ENCODE data around the gene CPN2.

The CPN2 gene

GRCh38 chr3:194382196-194382891 lies 31.2 kb upstream of the CPN2 start:
- H3K4me3 ChIP-seq (ENCODE audit: low read length in 2 of 2) = no peak overlapping the region
- H3K9me3 ChIP-seq (ENCODE audit: control insufficient read depth in 2 of 2, low read length in 2 of 2) = no peaks in the 10 kb centered on the region
- H3K27me3 ChIP-seq (ENCODE audit: control insufficient read depth in 2 of 2, insufficient read depth in 2 of 2, low read length in 2 of 2) = no peaks in the 10 kb centered on the region
- no peaks in the 10 kb centered on the region for H3K36me3 ChIP-seq (ENCODE audit: control insufficient read depth in 2 of 2, insufficient read depth in 2 of 2, low read length in 2 of 2)
- no peak overlapping the region for H3K27ac ChIP-seq (ENCODE audit: low read depth in 2 of 2, low read length in 2 of 2)
- no peaks in the 10 kb centered on the region for H3K4me1 ChIP-seq (ENCODE audit: control insufficient read depth in 2 of 2, insufficient read depth in 2 of 2, low read length in 2 of 2)
- H3K9ac ChIP-seq (ENCODE audit: low read depth in 1 of 2, low read length in 2 of 2) = no peak overlapping the region

DNA sequence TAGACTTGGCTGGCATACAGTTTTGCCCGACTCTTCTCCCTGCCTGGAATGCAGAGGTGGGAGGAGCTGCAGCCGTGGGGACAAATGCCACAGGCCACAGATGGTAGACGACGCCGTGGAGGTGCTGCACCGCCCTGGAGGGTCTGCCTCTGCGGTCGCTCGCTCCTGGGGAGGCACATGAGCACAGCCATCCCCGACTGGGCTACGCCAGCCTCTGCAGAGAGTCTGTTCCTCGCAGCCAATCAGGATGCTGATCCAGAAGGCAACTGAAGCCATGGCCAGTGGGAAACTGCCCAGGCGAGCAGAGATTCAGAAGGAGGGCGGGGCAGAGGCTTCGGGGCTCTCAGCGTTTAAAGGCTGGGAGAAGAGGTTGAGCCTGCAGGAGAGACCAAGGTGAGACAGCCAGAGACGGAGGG lies 30.3 kb upstream of the CPN2 start:
- Histone ChIP-seq H3K4me3 (ENCODE audit: low read length in 2 of 2) (no peak overlapping the region), H3K36me3 (ENCODE audit: control insufficient read depth in 2 of 2, insufficient read depth in 2 of 2, low read length in 2 of 2) (no peaks in the 10 kb centered on the region), H3K9ac (ENCODE audit: low read depth in 1 of 2, low read length in 2 of 2) (no peak overlapping the region), H3K27me3 (ENCODE audit: control insufficient read depth in 2 of 2, insufficient read depth in 2 of 2, low read length in 2 of 2) (no peaks in the 10 kb centered on the region), H3K4me1 (ENCODE audit: control insufficient read depth in 2 of 2, insufficient read depth in 2 of 2, low read length in 2 of 2) (no peaks in the 10 kb centered on the region), H3K9me3 (ENCODE audit: control insufficient read depth in 2 of 2, low read length in 2 of 2) (no peaks in the 10 kb centered on the region), H3K27ac (ENCODE audit: low read depth in 2 of 2, low read length in 2 of 2) (no peak overlapping the region)

GRCh38 chr3:194380326-194380725 lies 29.2 kb upstream of the CPN2 start:
- Histone ChIP-seq H3K36me3 (ENCODE audit: control insufficient read depth in 2 of 2, insufficient read depth in 2 of 2, low read length in 2 of 2) (no peaks in the 10 kb centered on the region), H3K4me1 (ENCODE audit: control insufficient read depth in 2 of 2, insufficient read depth in 2 of 2, low read length in 2 of 2) (no peaks in the 10 kb centered on the region), H3K27me3 (ENCODE audit: control insufficient read depth in 2 of 2, insufficient read depth in 2 of 2, low read length in 2 of 2) (no peaks in the 10 kb centered on the region), H3K9ac (ENCODE audit: low read depth in 1 of 2, low read length in 2 of 2) (no peak overlapping the region), H3K4me3 (ENCODE audit: low read length in 2 of 2) (no peak overlapping the region), H3K27ac (ENCODE audit: low read depth in 2 of 2, low read length in 2 of 2) (no peak overlapping the region), H3K9me3 (ENCODE audit: control insufficient read depth in 2 of 2, low read length in 2 of 2) (no peaks in the 10 kb centered on the region)

DNA sequence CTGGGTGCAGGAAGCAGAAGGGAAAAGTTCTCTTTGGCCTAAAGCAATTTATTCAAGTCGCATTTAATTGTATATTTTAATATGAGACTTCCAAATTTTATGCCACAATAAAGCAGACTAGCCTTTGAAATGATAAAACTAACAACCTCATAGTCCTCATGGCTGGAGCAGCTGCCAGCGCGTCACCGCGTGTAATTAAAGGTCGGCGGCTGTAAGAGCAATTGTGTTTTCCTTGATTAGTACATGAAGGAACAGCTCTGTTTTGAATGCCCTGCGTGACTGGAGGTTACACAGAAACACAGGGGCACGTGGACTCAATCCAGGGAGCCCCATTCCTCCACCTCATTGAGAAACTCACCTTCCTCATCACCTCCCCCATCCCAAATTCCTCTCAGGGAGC lies 28.5 kb upstream of the CPN2 start:
- no peaks in the 10 kb centered on the region for H3K4me1 ChIP-seq (ENCODE audit: control insufficient read depth in 2 of 2, insufficient read depth in 2 of 2, low read length in 2 of 2)
- no peak overlapping the region for H3K9ac ChIP-seq (ENCODE audit: low read depth in 1 of 2, low read length in 2 of 2)
- no peaks in the 10 kb centered on the region for H3K9me3 ChIP-seq (ENCODE audit: control insufficient read depth in 2 of 2, low read length in 2 of 2)
- no peak overlapping the region for H3K4me3 ChIP-seq (ENCODE audit: low read length in 2 of 2)
- H3K27me3 ChIP-seq (ENCODE audit: control insufficient read depth in 2 of 2, insufficient read depth in 2 of 2, low read length in 2 of 2) = no peaks in the 10 kb centered on the region
- H3K36me3 ChIP-seq (ENCODE audit: control insufficient read depth in 2 of 2, insufficient read depth in 2 of 2, low read length in 2 of 2) = no peaks in the 10 kb centered on the region
- H3K27ac ChIP-seq (ENCODE audit: low read depth in 2 of 2, low read length in 2 of 2) = no peak overlapping the region

- Histone ChIP-seq H3K4me1 (ENCODE audit: control insufficient read depth in 2 of 2, insufficient read depth in 2 of 2, low read length in 2 of 2) (no peaks in the 10 kb centered on the region), H3K4me3 (ENCODE audit: low read length in 2 of 2) (no peak overlapping the region), H3K27me3 (ENCODE audit: control insufficient read depth in 2 of 2, insufficient read depth in 2 of 2, low read length in 2 of 2) (no peaks in the 10 kb centered on the region), H3K9ac (ENCODE audit: low read depth in 1 of 2, low read length in 2 of 2) (no peak overlapping the region), H3K27ac (ENCODE audit: low read depth in 2 of 2, low read length in 2 of 2) (no peak overlapping the region), H3K9me3 (ENCODE audit: control insufficient read depth in 2 of 2, low read length in 2 of 2) (no peaks in the 10 kb centered on the region), H3K36me3 (ENCODE audit: control insufficient read depth in 2 of 2, insufficient read depth in 2 of 2, low read length in 2 of 2) (no peaks in the 10 kb centered on the region)
Observed at GRCh38 chr3:194379231-194379630, 28.1 kb upstream of the CPN2 start.

DNA sequence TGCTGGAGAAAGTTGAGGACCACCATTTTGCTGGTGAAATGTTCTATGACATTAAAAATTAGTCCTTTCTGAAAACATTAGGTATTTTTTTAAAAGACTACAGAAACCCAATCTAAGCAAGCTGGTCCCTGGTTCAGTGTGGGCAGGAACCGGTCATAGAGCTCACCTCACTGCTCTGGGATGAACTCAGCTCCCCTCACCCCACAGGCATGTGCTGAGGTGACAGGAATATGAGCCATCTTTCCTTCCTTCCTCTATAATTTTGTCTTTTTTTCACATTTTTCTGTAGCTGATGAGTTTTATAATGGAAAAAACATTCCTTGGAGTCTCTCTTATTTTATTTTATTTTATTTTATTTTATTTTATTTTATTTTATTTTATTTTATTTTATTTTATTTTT lies 26.6 kb upstream of the CPN2 start:
- no peaks in the 10 kb centered on the region for H3K36me3 ChIP-seq (ENCODE audit: control insufficient read depth in 2 of 2, insufficient read depth in 2 of 2, low read length in 2 of 2)
- no peak overlapping the region for H3K27ac ChIP-seq (ENCODE audit: low read depth in 2 of 2, low read length in 2 of 2)
- no peaks in the 10 kb centered on the region for H3K27me3 ChIP-seq (ENCODE audit: control insufficient read depth in 2 of 2, insufficient read depth in 2 of 2, low read length in 2 of 2)

GRCh38 chr3:194376241-194376560 lies 25.1 kb upstream of the CPN2 start:
- Histone ChIP-seq H3K27me3 (ENCODE audit: control insufficient read depth in 2 of 2, insufficient read depth in 2 of 2, low read length in 2 of 2) (no peaks in the 10 kb centered on the region), H3K4me1 (ENCODE audit: control insufficient read depth in 2 of 2, insufficient read depth in 2 of 2, low read length in 2 of 2) (no peaks in the 10 kb centered on the region), H3K4me3 (ENCODE audit: low read length in 2 of 2) (no peak overlapping the region), H3K9ac (ENCODE audit: low read depth in 1 of 2, low read length in 2 of 2) (no peak overlapping the region), H3K36me3 (ENCODE audit: control insufficient read depth in 2 of 2, insufficient read depth in 2 of 2, low read length in 2 of 2) (no peaks in the 10 kb centered on the region), H3K9me3 (ENCODE audit: control insufficient read depth in 2 of 2, low read length in 2 of 2) (no peaks in the 10 kb centered on the region), H3K27ac (ENCODE audit: low read depth in 2 of 2, low read length in 2 of 2) (no peak overlapping the region)

More for the DNA sequence above, 26.6 kb upstream of the CPN2 start:
- no peaks in the 10 kb centered on the region for H3K9me3 ChIP-seq (ENCODE audit: control insufficient read depth in 2 of 2, low read length in 2 of 2)
- H3K9ac ChIP-seq (ENCODE audit: low read depth in 1 of 2, low read length in 2 of 2) = no peak overlapping the region
- H3K4me1 ChIP-seq (ENCODE audit: control insufficient read depth in 2 of 2, insufficient read depth in 2 of 2, low read length in 2 of 2) = no peaks in the 10 kb centered on the region
- no peak overlapping the region for H3K4me3 ChIP-seq (ENCODE audit: low read length in 2 of 2)

- Histone ChIP-seq H3K27me3 (ENCODE audit: control insufficient read depth in 2 of 2, insufficient read depth in 2 of 2, low read length in 2 of 2) (no peaks in the 10 kb centered on the region), H3K27ac (ENCODE audit: low read depth in 2 of 2, low read length in 2 of 2) (no peak overlapping the region), H3K36me3 (ENCODE audit: control insufficient read depth in 2 of 2, insufficient read depth in 2 of 2, low read length in 2 of 2) (no peaks in the 10 kb centered on the region), H3K4me3 (ENCODE audit: low read length in 2 of 2) (no peak overlapping the region), H3K9ac (ENCODE audit: low read depth in 1 of 2, low read length in 2 of 2) (no peak overlapping the region), H3K9me3 (ENCODE audit: control insufficient read depth in 2 of 2, low read length in 2 of 2) (no peaks in the 10 kb centered on the region), H3K4me1 (ENCODE audit: control insufficient read depth in 2 of 2, insufficient read depth in 2 of 2, low read length in 2 of 2) (no peaks in the 10 kb centered on the region)
Observed at GRCh38 chr3:194375473-194376240, 24.5 kb upstream of the CPN2 start.

DNA sequence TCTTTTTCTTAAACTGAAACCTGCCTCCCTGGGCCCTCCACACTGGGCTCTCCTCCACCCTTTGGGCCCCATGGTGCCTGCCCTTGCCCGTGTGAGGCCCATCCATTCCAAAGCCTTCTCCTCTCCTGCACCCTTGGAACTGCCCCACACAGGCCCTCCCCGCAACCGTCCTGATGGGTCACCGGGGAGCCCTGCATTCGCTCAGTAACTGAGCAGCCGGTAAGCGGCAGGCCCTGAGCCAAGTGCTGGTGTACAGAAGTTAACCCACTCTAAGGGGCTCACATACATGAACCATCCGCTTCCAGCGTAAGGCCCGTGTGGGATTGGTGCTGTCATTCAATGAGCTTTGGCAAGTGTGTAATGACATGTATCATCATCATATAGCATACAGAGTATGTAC lies 23.8 kb upstream of the CPN2 start:
- Histone ChIP-seq H3K9ac (ENCODE audit: low read depth in 1 of 2, low read length in 2 of 2) (no peak overlapping the region), H3K9me3 (ENCODE audit: control insufficient read depth in 2 of 2, low read length in 2 of 2) (no peaks in the 10 kb centered on the region), H3K36me3 (ENCODE audit: control insufficient read depth in 2 of 2, insufficient read depth in 2 of 2, low read length in 2 of 2) (no peaks in the 10 kb centered on the region), H3K4me3 (ENCODE audit: low read length in 2 of 2) (no peak overlapping the region), H3K4me1 (ENCODE audit: control insufficient read depth in 2 of 2, insufficient read depth in 2 of 2, low read length in 2 of 2) (no peaks in the 10 kb centered on the region), H3K27me3 (ENCODE audit: control insufficient read depth in 2 of 2, insufficient read depth in 2 of 2, low read length in 2 of 2) (no peaks in the 10 kb centered on the region), H3K27ac (ENCODE audit: low read depth in 2 of 2, low read length in 2 of 2) (no peak overlapping the region)

- peaks cover 5 to 8% of the 10 kb centered on the region in 2 donors for H3K27me3 ChIP-seq (ENCODE audit: control insufficient read depth in 2 of 2, insufficient read depth in 2 of 2, low read length in 2 of 2)
- H3K4me1 ChIP-seq (ENCODE audit: control insufficient read depth in 2 of 2, insufficient read depth in 2 of 2, low read length in 2 of 2) = peaks cover 0 to 2% of the 10 kb centered on the region in 2 donors
Observed at GRCh38 chr3:194373899-194374298, 22.8 kb upstream of the CPN2 start.

More at GRCh38 chr3:194373899-194374298, 22.8 kb upstream of the CPN2 start:
- Histone ChIP-seq H3K36me3 (ENCODE audit: control insufficient read depth in 2 of 2, insufficient read depth in 2 of 2, low read length in 2 of 2) (no peaks in the 10 kb centered on the region), H3K27ac (ENCODE audit: low read depth in 2 of 2, low read length in 2 of 2) (no peak overlapping the region), H3K4me3 (ENCODE audit: low read length in 2 of 2) (no peak overlapping the region), H3K9ac (ENCODE audit: low read depth in 1 of 2, low read length in 2 of 2) (no peak overlapping the region), H3K9me3 (ENCODE audit: control insufficient read depth in 2 of 2, low read length in 2 of 2) (no peaks in the 10 kb centered on the region)
